Measurements from ENCODE around the gene ZSCAN26.
"Not testable (repeated sequence)": the region's sequence is repeated elsewhere in the genome, so short reads cannot be mapped to it uniquely, and the experiment has no call there.

The ZSCAN26 gene

GRCh38 chr6:28296520-28297060 lies 29.6 kb downstream of the ZSCAN26 start:
- Histone ChIP-seq H3K4me1 (ENCODE audit: control insufficient read depth in 1 of 2, insufficient read depth in 2 of 2, low read length in 2 of 2) (peaks cover 4 to 6% of the 10 kb centered on the region in 2 experiments), H3K27ac (ENCODE audit: low read depth, low read length) (no peak overlapping the region), H2BK120ac (ENCODE audit: insufficient read depth, low read length, poor library complexity) (no peak overlapping the region), H3K79me2 (ENCODE audit: control insufficient read depth, insufficient read depth, low read length, poor library complexity) (no peaks in the 10 kb centered on the region), H4K91ac (ENCODE audit: low read depth, low read length) (no peak overlapping the region), H2BK12ac (ENCODE audit: low read length) (no peak overlapping the region), H4K8ac (ENCODE audit: low read depth, low read length) (no peak overlapping the region), H3K23ac (ENCODE audit: low read length) (no peak overlapping the region), H3K4ac (ENCODE audit: low read depth, low read length) (no peak overlapping the region), H3K4me2 (ENCODE audit: low read length) (no peak overlapping the region), H2AK5ac (ENCODE audit: low read length) (no peak overlapping the region), H2AFZ (ENCODE audit: insufficient read depth, low read length, poor library complexity) (no peak overlapping the region), H3K79me1 (ENCODE audit: low read length) (no peaks in the 10 kb centered on the region), H3K9ac (ENCODE audit: low read length) (no peak overlapping the region), H3K18ac (ENCODE audit: low read length) (no peak overlapping the region), H4K12ac (ENCODE audit: low read depth, low read length) (no peak overlapping the region), H2BK5ac (ENCODE audit: low read depth, low read length, poor library complexity) (no peak overlapping the region), H3K27me3 (ENCODE audit: insufficient read depth, low read length) (no peaks in the 10 kb centered on the region), H3K36me3 (ENCODE audit: control insufficient read depth in 1 of 2, insufficient read depth in 2 of 2, low read length in 2 of 2) (peaks cover 5 to 6% of the 10 kb centered on the region in 2 experiments), H3K14ac (ENCODE audit: low read length) (no peak overlapping the region), H3K9me3 (ENCODE audit: insufficient read depth, low read depth, low read length) (no peaks in the 10 kb centered on the region), H3K4me3 (ENCODE audit: low read depth, low read length) (no peak overlapping the region)
- DNase-seq, result no peak
- WGBS (ENCODE audit: extremely low coverage, insufficient coverage, insufficient read length), result no CpG with 5 or more reads among the region's 7 CpGs

GRCh38 chr6:28303570-28303969 lies 36.6 kb downstream of the ZSCAN26 start:
- Histone ChIP-seq H4K91ac (ENCODE audit: low read depth, low read length) (no peak overlapping the region), H3K36me3 (ENCODE audit: control insufficient read depth in 1 of 2, insufficient read depth in 2 of 2, low read length in 2 of 2) (peaks cover 3 to 7% of the 10 kb centered on the region in 2 experiments), H2AK5ac (ENCODE audit: low read length) (no peak overlapping the region), H3K4me2 (ENCODE audit: low read length) (no peak overlapping the region), H3K9ac (ENCODE audit: low read length) (no peak overlapping the region), H3K4me3 (ENCODE audit: low read depth, low read length) (no peak overlapping the region), H3K4ac (ENCODE audit: low read depth, low read length) (no peak overlapping the region), H3K79me1 (ENCODE audit: low read length) (no peaks in the 10 kb centered on the region), H2BK120ac (ENCODE audit: insufficient read depth, low read length, poor library complexity) (no peak overlapping the region), H3K27ac (ENCODE audit: low read depth, low read length) (no peak overlapping the region), H4K12ac (ENCODE audit: low read depth, low read length) (no peak overlapping the region), H3K4me1 (ENCODE audit: control insufficient read depth in 1 of 2, insufficient read depth in 2 of 2, low read length in 2 of 2) (no peaks in the 10 kb centered on the region), H3K79me2 (ENCODE audit: control insufficient read depth, insufficient read depth, low read length, poor library complexity) (no peaks in the 10 kb centered on the region), H3K14ac (ENCODE audit: low read length) (no peak overlapping the region), H4K8ac (ENCODE audit: low read depth, low read length) (no peak overlapping the region), H2BK12ac (ENCODE audit: low read length) (no peak overlapping the region), H3K9me3 (ENCODE audit: insufficient read depth, low read depth, low read length) (no peaks in the 10 kb centered on the region), H3K23ac (ENCODE audit: low read length) (no peak overlapping the region), H3K18ac (ENCODE audit: low read length) (no peak overlapping the region), H2AFZ (ENCODE audit: insufficient read depth, low read length, poor library complexity) (no peak overlapping the region), H3K27me3 (ENCODE audit: insufficient read depth, low read length) (no peaks in the 10 kb centered on the region), H2BK5ac (ENCODE audit: low read depth, low read length, poor library complexity) (no peak overlapping the region)
- WGBS (ENCODE audit: extremely low coverage, insufficient coverage, insufficient read length), result no CpG with 5 or more reads among the region's 3 CpGs
- DNase-seq, result no peak

GRCh38 chr6:28306363-28306762 lies 39.4 kb downstream of the ZSCAN26 start:
- H3K4ac ChIP-seq (ENCODE audit: low read depth, low read length); H3K27me3 ChIP-seq (ENCODE audit: insufficient read depth, low read length); H2AFZ ChIP-seq (ENCODE audit: insufficient read depth, low read length, poor library complexity); H3K23ac ChIP-seq (ENCODE audit: low read length); H3K18ac ChIP-seq (ENCODE audit: low read length); H3K36me3 ChIP-seq (ENCODE audit: control insufficient read depth in 1 of 2, insufficient read depth in 2 of 2, low read length in 2 of 2); DNase-seq; H3K9ac ChIP-seq (ENCODE audit: low read length); H2BK120ac ChIP-seq (ENCODE audit: insufficient read depth, low read length, poor library complexity); H2BK5ac ChIP-seq (ENCODE audit: low read depth, low read length, poor library complexity); H3K4me1 ChIP-seq (ENCODE audit: control insufficient read depth in 1 of 2, insufficient read depth in 2 of 2, low read length in 2 of 2); H3K79me1 ChIP-seq (ENCODE audit: low read length); H4K12ac ChIP-seq (ENCODE audit: low read depth, low read length); H2BK12ac ChIP-seq (ENCODE audit: low read length); H3K4me2 ChIP-seq (ENCODE audit: low read length); H4K8ac ChIP-seq (ENCODE audit: low read depth, low read length); H3K14ac ChIP-seq (ENCODE audit: low read length); H3K9me3 ChIP-seq (ENCODE audit: insufficient read depth, low read depth, low read length); H3K4me3 ChIP-seq (ENCODE audit: low read depth, low read length); H3K79me2 ChIP-seq (ENCODE audit: control insufficient read depth, insufficient read depth, low read length, poor library complexity); H2AK5ac ChIP-seq (ENCODE audit: low read length); H3K27ac ChIP-seq (ENCODE audit: low read depth, low read length); H4K91ac ChIP-seq (ENCODE audit: low read depth, low read length): not testable (repeated sequence)

- H2BK12ac ChIP-seq (ENCODE audit: low read length), result no peak overlapping the region
- H3K4me1 ChIP-seq (ENCODE audit: control insufficient read depth in 1 of 2, insufficient read depth in 2 of 2, low read length in 2 of 2), result no peaks in the 10 kb centered on the region
- no peak overlapping the region for H3K18ac ChIP-seq (ENCODE audit: low read length)
- H3K9me3 ChIP-seq (ENCODE audit: insufficient read depth, low read depth, low read length), result peaks cover 4% of the 10 kb centered on the region
- H3K79me1 ChIP-seq (ENCODE audit: low read length), result no peaks in the 10 kb centered on the region
- no peak overlapping the region for H3K4me3 ChIP-seq (ENCODE audit: low read depth, low read length)
- no peaks in the 10 kb centered on the region for H3K79me2 ChIP-seq (ENCODE audit: control insufficient read depth, insufficient read depth, low read length, poor library complexity)
- H3K27ac ChIP-seq (ENCODE audit: low read depth, low read length), result no peak overlapping the region
- DNase-seq, result no peak
- no peak overlapping the region for H3K4me2 ChIP-seq (ENCODE audit: low read length)
- no peak overlapping the region for H4K91ac ChIP-seq (ENCODE audit: low read depth, low read length)
- H2AFZ ChIP-seq (ENCODE audit: insufficient read depth, low read length, poor library complexity), result no peak overlapping the region
- no peaks in the 10 kb centered on the region for H3K36me3 ChIP-seq (ENCODE audit: control insufficient read depth in 1 of 2, insufficient read depth in 2 of 2, low read length in 2 of 2)
- H4K8ac ChIP-seq (ENCODE audit: low read depth, low read length), result no peak overlapping the region
- H3K23ac ChIP-seq (ENCODE audit: low read length), result no peak overlapping the region
- WGBS (ENCODE audit: extremely low coverage, insufficient coverage, insufficient read length), result no CpG with 5 or more reads among the region's 9 CpGs
- H3K9ac ChIP-seq (ENCODE audit: low read length), result no peak overlapping the region
- H3K27me3 ChIP-seq (ENCODE audit: insufficient read depth, low read length), result no peaks in the 10 kb centered on the region
- H4K12ac ChIP-seq (ENCODE audit: low read depth, low read length), result no peak overlapping the region
- no peak overlapping the region for H3K14ac ChIP-seq (ENCODE audit: low read length)
- H2BK120ac ChIP-seq (ENCODE audit: insufficient read depth, low read length, poor library complexity), result no peak overlapping the region
- H2BK5ac ChIP-seq (ENCODE audit: low read depth, low read length, poor library complexity), result no peak overlapping the region
- H3K4ac ChIP-seq (ENCODE audit: low read depth, low read length), result no peak overlapping the region
- no peak overlapping the region for H2AK5ac ChIP-seq (ENCODE audit: low read length)
These were observed 44.3 kb downstream of the ZSCAN26 start for GRCh38 chr6:28311139-28311823.

Data from trophoblast cell (in vitro differentiated cells and primary cell).